ENCODE results near the gene LIPG. TPM values are rescaled to one million over a fixed set of nuclear protein-coding genes. Genes with fewer than 3 reads are reported as not detected.

The LIPG gene
- total RNA-seq, 1 donor from 2014 or later, result 1.5 TPM

GRCh38 chr18:49640741-49641140, 78.9 kb downstream of the LIPG start:
- no peak overlapping the region for H3K4me3 Mint-ChIP-seq (ENCODE audit: unreplicated experiment)
- TF ChIP-seq CTCF (IDR thresholded peaks at IDR 0.05), result no peak
- no peak overlapping the region for H3K27ac Mint-ChIP-seq (ENCODE audit: unreplicated experiment)
- H3K27me3 Mint-ChIP-seq (ENCODE audit: low read depth), result peaks cover 4% of the 10 kb centered on the region
- no peak for DNase-seq (ENCODE audit: low spot score)
- no peaks in the 10 kb centered on the region for H3K36me3 Mint-ChIP-seq (ENCODE audit: low read depth)
- H3K4me1 Mint-ChIP-seq (ENCODE audit: low read depth), result no peaks in the 10 kb centered on the region
- H3K9me3 Mint-ChIP-seq (ENCODE audit: low read depth), result peaks cover 5% of the 10 kb centered on the region

GRCh38 chr18:49645196-49645595, 83.3 kb downstream of the LIPG start:
- no peak for DNase-seq (ENCODE audit: low spot score)
- Mint-ChIP-seq H3K9me3 (ENCODE audit: low read depth) (no peaks in the 10 kb centered on the region), H3K4me1 (ENCODE audit: low read depth) (peaks cover 11% of the 10 kb centered on the region), H3K36me3 (ENCODE audit: low read depth) (no peaks in the 10 kb centered on the region), H3K27ac (ENCODE audit: unreplicated experiment) (no peak overlapping the region), H3K4me3 (ENCODE audit: unreplicated experiment) (no peak overlapping the region), H3K27me3 (ENCODE audit: low read depth) (peaks cover 4% of the 10 kb centered on the region)
- no peak for TF ChIP-seq CTCF (IDR thresholded peaks at IDR 0.05)

GRCh38 chr18:49645841-49646351, 84.0 kb downstream of the LIPG start:
- H3K4me3 Mint-ChIP-seq (ENCODE audit: unreplicated experiment), result no peak overlapping the region
- H3K27ac Mint-ChIP-seq (ENCODE audit: unreplicated experiment), result peak overlapping the region; percentile 42

GRCh38 chr18:49646873-49647272, 85.0 kb downstream of the LIPG start:
- TF ChIP-seq CTCF (IDR thresholded peaks at IDR 0.05), result no peak
- no peaks in the 10 kb centered on the region for H3K27me3 Mint-ChIP-seq (ENCODE audit: low read depth)
- no peaks in the 10 kb centered on the region for H3K9me3 Mint-ChIP-seq (ENCODE audit: low read depth)
- no peak for DNase-seq (ENCODE audit: low spot score)
- H3K27ac Mint-ChIP-seq (ENCODE audit: unreplicated experiment), result no peak overlapping the region
- H3K36me3 Mint-ChIP-seq (ENCODE audit: low read depth), result no peaks in the 10 kb centered on the region
- H3K4me1 Mint-ChIP-seq (ENCODE audit: low read depth), result peaks cover 11% of the 10 kb centered on the region
- no peak overlapping the region for H3K4me3 Mint-ChIP-seq (ENCODE audit: unreplicated experiment)

More at GRCh38 chr18:49645841-49646351, 84.0 kb downstream of the LIPG start:
- Mint-ChIP-seq H3K9me3 (ENCODE audit: low read depth) (no peaks in the 10 kb centered on the region), H3K4me1 (ENCODE audit: low read depth) (peaks cover 11% of the 10 kb centered on the region), H3K27me3 (ENCODE audit: low read depth) (peaks cover 4% of the 10 kb centered on the region), H3K36me3 (ENCODE audit: low read depth) (no peaks in the 10 kb centered on the region)
- no peak for DNase-seq (ENCODE audit: low spot score)
- no peak for TF ChIP-seq CTCF (IDR thresholded peaks at IDR 0.05)

- no peak for DNase-seq (ENCODE audit: low spot score)
- no peaks in the 10 kb centered on the region for H3K9me3 Mint-ChIP-seq (ENCODE audit: low read depth)
- TF ChIP-seq CTCF (IDR thresholded peaks at IDR 0.05), result no peak
- H3K27me3 Mint-ChIP-seq (ENCODE audit: low read depth), result no peaks in the 10 kb centered on the region
- H3K27ac Mint-ChIP-seq (ENCODE audit: unreplicated experiment), result no peak overlapping the region
- H3K4me1 Mint-ChIP-seq (ENCODE audit: low read depth), result peaks cover 11% of the 10 kb centered on the region
- no peaks in the 10 kb centered on the region for H3K36me3 Mint-ChIP-seq (ENCODE audit: low read depth)
- no peak overlapping the region for H3K4me3 Mint-ChIP-seq (ENCODE audit: unreplicated experiment)
These were observed 85.8 kb downstream of the LIPG start for GRCh38 chr18:49647496-49648168.
